Adrenal gland (tissue), 12 donors: Measurements from ENCODE around the gene TMEM185B. TPM values are rescaled to one million over a fixed set of nuclear protein-coding genes. Genes with fewer than 3 reads are reported as not detected.
A peak's percentile ranks its signal among the peaks of the same experiment; 100 is the strongest.

Source experiments
- DNase-seq, 7 donors: peaks; one replicate each; pipeline ENCODE4 v3.0.0-alpha.2; 2019 to 2020
- H3K27ac ChIP-seq, 5 donors: fragments of 200-600 bp; sonication (generic) in 4 of 5; 1 replicate in 3 of 5; 2 replicates in 2 of 5; pipeline versions ENCODE4 v1.5.1 to v1.8.0; 2016 to 2020; ENCODE audit warnings: mild to moderate bottlenecking in 1 of 5
- H3K27me3 ChIP-seq: fragments of 200-600 bp; 2 replicates; pipeline ENCODE4 v1.8.0; 2021
- H3K36me3 ChIP-seq, 2 donors: fragments of 200-600 bp; replicated peaks in 1 of 2; 1 replicate in 1 of 2; 2 replicates in 1 of 2; pipeline versions ENCODE4 v1.5.1 to v1.8.0; 2018 to 2022
- H3K4me1 ChIP-seq, 2 donors: fragments of 200-600 bp; replicated peaks in 1 of 2; 1 replicate in 1 of 2; 2 replicates in 1 of 2; pipeline versions ENCODE4 v1.5.1 to v1.8.0; 2018 to 2021
- H3K4me3 ChIP-seq, 4 donors: fragments of 200-600 bp; sonication (generic) in 3 of 4; one replicate each; pipeline ENCODE4 v1.5.1; 2016 to 2018
- H3K9me3 ChIP-seq, 3 donors: fragments of 200-600 bp; sonication (generic) in 1 of 3; replicated peaks in 1 of 3; 1 replicate in 2 of 3; 2 replicates in 1 of 3; pipeline versions ENCODE4 v1.5.1 to v1.8.0; 2016 to 2021
- POLR2A ChIP-seq, 2 donors: fragments of 450-650 bp; IDR thresholded peaks; one replicate each; pipeline ENCODE4 v1.6.1; 2017; ENCODE audit warnings: antibody characterized with exemption in 2 of 2, mild to moderate bottlenecking in 2 of 2, moderate library complexity in 1 of 2
- WGBS, 4 donors: extraction: QIAGEN DNeasy Blood & Tissue Kit in 2 of 4; methylation state at CpG; one replicate each; pipeline versions ENCODE4 v1.1.5 to v1.1.7; 2013 to 2017; 5-methylcytosine and 5-hydroxymethylcytosine counted together
- intact Hi-C, 2 donors: fragments of 100-400 bp; cut with DNase I; formaldehyde crosslinking; loops; one replicate each; pipeline versions ENCODE4 v1.14.1 to v1.15.0; 2022 to 2023
- polyA plus RNA-seq, 3 donors: library from polyadenylated mRNA; stranded (reverse); fragments of 200-250 nt in 2 of 3; fragments of 350-450 nt in 1 of 3; fragmentation: Illumina TruSeq in 1 of 3; extraction: RNeasy Lipid Tissue Mini Kit (QIAGEN cat#74804) in 1 of 3; gene quantifications; one replicate each; pipeline ENCODE4 v1.2.3, GENCODE V29; 2013 to 2014
- total RNA-seq, 9 donors: library from RNA; depleted of rRNA in 4 of 9; stranded (reverse); fragments of >200 nt in 4 of 9; fragments of 120-200 nt in 1 of 9; fragmentation: NEBNext Ultra II Directional in 1 of 9; extraction: Animal tissue kit (Norgen Biotek cat#: 25700) in 1 of 9; gene quantifications; one replicate each; pipeline versions ENCODE4 v1.1.0 to v1.2.4, GENCODE V29; 2013 to 2023
- TF ChIP-seq, protein P1 (sequence below), 6 experiments: fragments of 450-650 bp in 4 of 6; fragments of 200-600 bp in 2 of 6; sonication (generic) in 1 of 6; IDR thresholded peaks; 1 replicate in 5 of 6; 2 replicates in 1 of 6; pipeline versions ENCODE4 v1.5.1 to v1.8.0; 2016 to 2021; ENCODE audit warnings: antibody characterized with exemption in 6 of 6, mild to moderate bottlenecking in 2 of 6, moderate library complexity in 1 of 6
- donor health status: healthy with polysubstance abuse.
- donor health status: Bipolar disorder and iron deficiency.
- donor health status: DM: yes; HTN: yes; CAD: no.
- donor health status: DM: no; HTN: no; CAD: no.
- donor health status: DM: no; HTN: no; CAD: no.
- donor health status: DM: yes; HTN: yes; CAD: no.

Gene TMEM185B
- total and polyA plus RNA-seq, 12 donors: 2.9 to 33.0 (median 20.3) TPM

DNA sequence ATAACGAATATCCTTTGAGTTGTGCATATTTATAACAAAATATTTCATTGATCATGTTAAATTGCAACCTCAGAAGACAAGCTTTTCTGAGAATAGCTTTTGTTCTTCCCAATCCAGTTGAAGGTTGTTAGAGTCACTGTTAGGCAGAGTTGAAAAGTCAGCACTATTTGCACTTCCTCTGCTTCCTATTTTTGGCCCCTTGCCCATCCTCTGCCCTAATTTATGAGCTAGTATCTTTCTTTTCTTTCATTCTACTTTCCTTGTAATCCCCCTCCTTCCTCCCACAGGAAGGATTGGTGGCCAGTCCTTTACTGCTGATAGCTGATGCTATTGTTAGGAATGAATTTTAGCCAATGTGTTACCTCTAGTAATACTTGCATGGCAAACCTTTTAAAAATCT, 34.3 kb upstream of the TMEM185B start:
- TF ChIP-seq POLR2A (IDR thresholded peaks at IDR 0.05): no peak
- TF ChIP-seq, protein P1, sequence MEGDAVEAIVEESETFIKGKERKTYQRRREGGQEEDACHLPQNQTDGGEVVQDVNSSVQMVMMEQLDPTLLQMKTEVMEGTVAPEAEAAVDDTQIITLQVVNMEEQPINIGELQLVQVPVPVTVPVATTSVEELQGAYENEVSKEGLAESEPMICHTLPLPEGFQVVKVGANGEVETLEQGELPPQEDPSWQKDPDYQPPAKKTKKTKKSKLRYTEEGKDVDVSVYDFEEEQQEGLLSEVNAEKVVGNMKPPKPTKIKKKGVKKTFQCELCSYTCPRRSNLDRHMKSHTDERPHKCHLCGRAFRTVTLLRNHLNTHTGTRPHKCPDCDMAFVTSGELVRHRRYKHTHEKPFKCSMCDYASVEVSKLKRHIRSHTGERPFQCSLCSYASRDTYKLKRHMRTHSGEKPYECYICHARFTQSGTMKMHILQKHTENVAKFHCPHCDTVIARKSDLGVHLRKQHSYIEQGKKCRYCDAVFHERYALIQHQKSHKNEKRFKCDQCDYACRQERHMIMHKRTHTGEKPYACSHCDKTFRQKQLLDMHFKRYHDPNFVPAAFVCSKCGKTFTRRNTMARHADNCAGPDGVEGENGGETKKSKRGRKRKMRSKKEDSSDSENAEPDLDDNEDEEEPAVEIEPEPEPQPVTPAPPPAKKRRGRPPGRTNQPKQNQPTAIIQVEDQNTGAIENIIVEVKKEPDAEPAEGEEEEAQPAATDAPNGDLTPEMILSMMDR (IDR thresholded peaks at IDR 0.05): no peak
- Histone ChIP-seq H3K27ac (no peak overlapping the region), H3K9me3 (no peaks in the 10 kb centered on the region), H3K36me3 (no peaks in the 10 kb centered on the region), H3K4me3 (no peak overlapping the region), H3K27me3 (no peaks in the 10 kb centered on the region), H3K4me1 (peaks cover 20 to 50% of the 10 kb centered on the region in 2 donors)
- intact Hi-C loops: no loop called here
- peak in 3 of 7 donors; percentile 44 to 54 (median 49) for DNase-seq
- 6 to 9% (median 7%) methylated on average over 1 of the region's 1 CpG for WGBS, 4 donors

GRCh38 chr2:120256651-120257000, 33.4 kb upstream of the TMEM185B start:
- H3K9me3 ChIP-seq: no peaks in the 10 kb centered on the region
- no peaks in the 10 kb centered on the region for H3K27me3 ChIP-seq
- no peak for TF ChIP-seq POLR2A (IDR thresholded peaks at IDR 0.05)
- no peak for DNase-seq
- 61 to 73% (median 64%) methylated on average over 1 of the region's 1 CpG for WGBS, 4 donors
- no peak overlapping the region for H3K4me3 ChIP-seq
- peaks cover 20 to 50% of the 10 kb centered on the region in 2 donors for H3K4me1 ChIP-seq
- intact Hi-C loops: no loop called here
- no peaks in the 10 kb centered on the region for H3K36me3 ChIP-seq
- no peak overlapping the region for H3K27ac ChIP-seq

DNA sequence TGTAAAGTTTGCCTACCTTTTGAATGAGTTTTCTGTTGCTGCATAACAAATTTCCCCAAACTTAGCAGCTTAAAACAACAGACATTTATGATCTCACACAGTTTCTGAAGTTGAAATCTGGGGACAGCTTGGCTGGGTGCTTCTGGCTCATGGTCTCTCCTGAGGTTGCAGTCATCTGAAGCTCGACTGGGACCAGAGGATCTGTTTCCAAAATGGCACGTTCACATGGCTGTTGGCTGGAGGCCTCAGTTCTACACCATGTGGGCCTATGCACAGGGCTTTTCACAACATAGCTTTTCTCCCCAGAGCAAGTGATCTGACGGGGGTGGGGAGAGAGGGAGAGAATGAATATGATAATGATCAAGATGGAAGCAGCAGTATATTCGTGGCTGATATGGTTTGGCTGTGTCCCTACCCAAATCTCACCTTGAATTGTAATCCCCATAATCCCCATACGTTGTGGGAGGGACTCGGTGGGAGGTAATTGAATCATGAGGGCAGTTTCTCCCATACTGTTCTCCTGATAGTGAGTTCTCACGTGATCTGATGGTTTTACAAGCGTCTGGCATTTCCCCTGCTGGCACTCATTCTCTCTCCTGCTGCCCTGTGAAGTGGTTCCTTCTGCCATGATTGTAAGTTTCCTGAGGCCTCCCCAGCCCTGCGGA, 32.9 kb upstream of the TMEM185B start:
- no peak overlapping the region for H3K4me3 ChIP-seq
- peaks cover 20 to 50% of the 10 kb centered on the region in 2 donors for H3K4me1 ChIP-seq
- no peak overlapping the region for H3K27ac ChIP-seq
- WGBS, 4 donors: 62 to 77% (median 66%) methylated on average over 8 to 9 of the region's 9 CpGs
- no peak for TF ChIP-seq POLR2A (IDR thresholded peaks at IDR 0.05)
- intact Hi-C loops: no loop called here
- H3K36me3 ChIP-seq: no peaks in the 10 kb centered on the region
- H3K27me3 ChIP-seq: no peaks in the 10 kb centered on the region
- DNase-seq: no peak
- no peaks in the 10 kb centered on the region for H3K9me3 ChIP-seq

DNA sequence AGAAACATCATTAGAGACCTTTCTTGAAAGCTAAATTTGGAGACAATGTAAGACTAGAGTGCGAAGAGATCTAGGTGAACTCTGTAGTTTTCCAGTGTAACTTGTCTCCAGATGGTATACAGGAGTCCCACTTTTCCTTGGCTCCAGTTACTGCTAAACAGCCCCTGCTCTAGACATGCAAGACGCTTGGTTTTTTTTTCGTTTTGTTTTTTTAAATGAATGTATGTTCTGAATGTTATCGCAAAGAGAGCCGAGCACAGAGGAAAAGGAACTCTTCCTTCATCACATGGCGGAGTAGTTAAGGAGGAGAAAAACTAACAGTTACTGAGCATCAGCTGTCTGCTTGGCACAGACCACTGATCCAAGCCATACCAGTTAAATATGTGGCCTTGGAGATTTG, 31.9 kb upstream of the TMEM185B start:
- no peaks in the 10 kb centered on the region for H3K9me3 ChIP-seq
- H3K27me3 ChIP-seq: no peaks in the 10 kb centered on the region
- H3K4me3 ChIP-seq: no peak overlapping the region
- intact Hi-C loops: no loop called here
- no peak for DNase-seq
- H3K36me3 ChIP-seq: no peaks in the 10 kb centered on the region
- no peak overlapping the region for H3K27ac ChIP-seq
- H3K4me1 ChIP-seq: peaks cover 20 to 50% of the 10 kb centered on the region in 2 donors
- 73 to 84% (median 78%) methylated on average over 6 of the region's 6 CpGs for WGBS, 4 donors
- no peak for TF ChIP-seq POLR2A (IDR thresholded peaks at IDR 0.05)
- TF ChIP-seq, protein P1 (IDR thresholded peaks at IDR 0.05): no peak

- WGBS, 4 donors: 71 to 78% (median 73%) methylated on average over 8 of the region's 8 CpGs
- TF ChIP-seq POLR2A (IDR thresholded peaks at IDR 0.05): no peak
- TF ChIP-seq, protein P1 (IDR thresholded peaks at IDR 0.05): no peak
- Histone ChIP-seq H3K4me1 (peaks cover 20 to 50% of the 10 kb centered on the region in 2 donors), H3K27ac (peak overlapping the region in 1 of 5 donors; percentile 93), H3K4me3 (peak overlapping the region in 1 of 4 donors; percentile 98), H3K27me3 (no peaks in the 10 kb centered on the region), H3K36me3 (no peaks in the 10 kb centered on the region), H3K9me3 (no peaks in the 10 kb centered on the region)
- intact Hi-C loops: no loop called here
- no peak for DNase-seq
These were observed 31.0 kb upstream of the TMEM185B start for GRCh38 chr2:120254178-120254577.
